ENCODE data around the gene CAPS.

CAPS gene

DNA sequence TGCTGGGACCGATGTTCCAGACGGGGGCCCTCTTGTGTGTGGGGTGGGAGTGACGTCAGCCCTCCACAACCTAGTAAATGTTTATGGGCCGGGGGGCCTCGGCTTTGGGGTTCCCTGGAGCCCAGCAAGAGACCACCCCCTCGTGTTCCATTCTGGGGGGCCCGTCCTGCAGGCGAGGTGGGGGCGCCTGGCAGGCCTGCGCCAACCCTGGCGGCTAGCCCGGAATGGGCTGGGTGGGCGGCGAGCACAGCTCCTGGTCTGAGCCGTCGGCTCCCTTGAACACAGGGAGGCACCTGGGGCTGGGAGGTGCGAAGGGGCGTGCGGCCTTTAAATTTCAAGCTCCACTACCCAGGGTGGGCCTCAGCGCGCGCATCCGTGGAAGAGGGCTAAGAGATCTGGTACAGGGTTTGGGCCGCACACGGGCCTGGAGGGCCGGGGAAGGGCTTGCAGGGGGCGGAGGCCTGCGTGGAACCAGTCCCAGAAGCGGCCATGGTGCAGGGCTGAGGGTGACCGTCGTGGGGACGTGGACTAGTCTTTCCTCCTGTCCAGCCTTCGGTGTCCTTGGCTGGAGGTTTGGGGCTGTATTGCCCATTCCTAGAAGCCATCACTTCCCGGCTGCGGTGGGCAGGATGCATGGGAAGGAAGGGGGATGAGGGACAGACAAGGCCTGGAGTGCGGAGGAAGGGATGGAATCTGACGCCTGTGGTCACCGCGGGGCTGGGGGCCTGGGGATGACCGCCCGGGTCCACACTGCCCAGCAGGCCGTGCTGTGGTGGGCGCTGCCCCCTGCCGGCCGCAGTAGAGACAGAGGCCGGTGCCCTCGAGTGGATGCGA is 21.9 kb upstream of the CAPS start:
- DNase-seq (ENCODE audit: low read depth), result no peak

DNA sequence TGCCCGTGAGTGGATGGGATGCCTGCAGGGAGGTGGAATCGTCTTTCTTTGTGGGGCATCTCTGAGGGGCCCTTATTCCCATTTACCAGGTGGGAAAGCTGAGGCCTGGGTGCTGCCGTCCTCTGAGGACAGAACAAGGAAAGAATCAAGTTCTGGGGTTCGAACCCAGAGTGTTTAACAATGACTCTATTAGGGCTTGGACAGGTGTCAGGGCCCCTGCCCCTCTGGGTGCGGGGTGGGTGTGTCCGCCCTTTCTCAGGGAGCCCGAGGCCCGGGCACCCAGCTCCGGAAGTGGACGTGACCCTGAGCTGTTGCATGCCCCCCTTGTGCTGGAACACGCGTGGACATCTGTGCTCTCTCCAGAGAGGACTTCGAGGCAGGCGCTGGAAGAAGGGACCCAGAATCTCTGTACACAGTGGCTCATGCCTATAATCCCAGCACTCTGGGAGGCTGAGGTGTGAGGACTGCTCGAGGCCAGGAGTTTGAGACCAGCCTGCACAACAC is 21.2 kb upstream of the CAPS start:
- DNase-seq (ENCODE audit: low read depth), result no peak

DNA sequence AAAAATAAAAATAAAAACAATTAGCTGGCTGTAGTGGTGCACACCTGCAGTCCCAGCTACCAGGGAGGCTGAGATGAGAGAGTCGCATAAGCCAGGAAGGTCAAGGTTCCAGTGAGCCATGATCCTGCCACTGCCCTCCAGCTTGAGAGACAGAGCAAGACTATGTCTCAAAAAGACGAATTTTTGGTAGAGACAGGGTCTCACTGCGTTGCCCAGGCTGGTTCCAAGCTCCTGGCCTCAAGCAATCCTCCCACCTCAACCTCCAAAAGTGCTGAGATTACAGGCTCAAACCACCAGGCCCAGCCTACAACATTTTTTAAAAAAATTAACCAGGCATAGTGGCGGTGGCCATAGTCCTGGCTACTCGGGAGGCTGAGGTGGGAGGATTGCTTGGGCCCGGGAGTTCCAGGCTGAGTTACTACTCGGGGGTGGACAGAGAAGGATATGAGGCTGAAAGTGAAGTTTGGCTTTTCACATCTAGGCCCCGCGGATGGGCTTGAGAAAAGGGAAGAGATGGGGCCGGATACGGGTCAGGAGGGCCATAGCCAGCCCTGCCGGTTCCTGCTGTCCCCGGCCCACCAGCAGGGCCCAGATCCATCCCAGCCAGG is 20.7 kb upstream of the CAPS start:
- DNase-seq (ENCODE audit: low read depth), result no peak

DNA sequence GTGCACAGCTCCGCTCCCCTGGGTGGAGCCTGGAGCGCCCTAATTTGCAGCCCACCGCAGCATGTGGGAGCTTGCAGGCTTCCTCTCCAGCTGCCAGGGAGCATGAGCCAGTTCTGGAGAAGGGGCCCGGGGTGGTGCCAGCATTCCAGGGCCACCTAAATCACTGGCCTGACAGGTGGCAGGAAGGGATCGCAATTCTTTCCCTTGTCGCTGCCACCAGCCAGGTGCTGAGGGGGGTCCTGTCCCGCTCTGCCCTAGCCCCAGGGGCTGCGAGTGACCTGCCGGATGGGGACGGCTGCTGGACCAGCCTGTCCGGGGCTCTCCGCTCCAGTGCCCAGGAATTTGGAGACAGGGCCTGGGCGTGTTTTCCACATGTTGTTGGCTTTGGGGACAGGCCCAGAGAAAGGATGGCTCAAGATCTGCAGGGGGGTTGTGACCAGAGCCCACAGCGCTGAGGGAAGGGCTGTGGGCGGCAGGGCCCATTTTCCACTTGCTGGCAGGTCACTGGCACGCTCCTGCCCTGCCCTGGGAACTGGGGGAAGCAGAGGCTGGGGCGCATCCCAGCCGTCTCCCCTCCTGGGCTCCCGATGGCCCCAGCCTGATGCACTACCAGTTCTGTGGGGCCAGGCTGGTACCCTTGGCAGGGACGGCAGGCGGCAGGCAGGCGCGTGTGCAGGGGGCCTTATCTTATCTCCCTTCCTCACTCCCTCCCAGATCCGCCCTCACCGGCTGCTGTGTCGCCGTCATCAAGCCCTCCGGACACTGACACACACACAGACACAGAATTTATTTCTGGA is 19.9 kb upstream of the CAPS start:
- DNase-seq (ENCODE audit: low read depth), result no peak

DNA sequence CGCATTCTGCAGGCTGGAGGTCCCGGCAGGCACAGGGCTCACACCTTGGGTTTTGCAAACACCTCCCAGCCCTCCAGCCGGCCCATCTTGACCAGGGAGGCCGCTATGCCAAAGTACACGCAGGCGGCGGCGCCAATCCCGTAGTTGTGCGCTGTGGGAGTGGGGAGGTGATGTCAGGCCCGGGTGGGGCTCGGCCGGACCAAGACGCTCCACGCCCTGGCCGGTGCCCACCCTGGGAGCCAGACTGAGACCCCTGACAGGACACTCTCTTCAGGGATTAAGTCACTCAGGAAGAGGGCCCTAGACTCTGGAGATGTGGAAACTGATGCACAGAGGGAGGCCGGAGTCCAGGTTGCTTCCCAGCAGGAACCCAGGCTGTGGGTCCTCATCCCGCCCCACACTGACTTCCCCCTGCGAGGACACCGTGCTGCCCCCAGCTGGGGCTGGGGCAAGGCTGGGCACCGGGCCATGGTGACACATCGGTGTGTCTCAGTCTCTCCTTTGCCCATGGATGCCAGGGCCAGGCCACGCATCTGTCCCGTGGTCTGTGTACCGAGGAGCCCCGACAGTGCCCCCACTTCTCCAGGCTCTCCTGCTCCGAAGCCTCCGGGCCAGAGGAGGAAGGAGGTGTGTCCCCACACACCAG is 19.2 kb upstream of the CAPS start:
- DNase-seq (ENCODE audit: low read depth), result no peak

DNA sequence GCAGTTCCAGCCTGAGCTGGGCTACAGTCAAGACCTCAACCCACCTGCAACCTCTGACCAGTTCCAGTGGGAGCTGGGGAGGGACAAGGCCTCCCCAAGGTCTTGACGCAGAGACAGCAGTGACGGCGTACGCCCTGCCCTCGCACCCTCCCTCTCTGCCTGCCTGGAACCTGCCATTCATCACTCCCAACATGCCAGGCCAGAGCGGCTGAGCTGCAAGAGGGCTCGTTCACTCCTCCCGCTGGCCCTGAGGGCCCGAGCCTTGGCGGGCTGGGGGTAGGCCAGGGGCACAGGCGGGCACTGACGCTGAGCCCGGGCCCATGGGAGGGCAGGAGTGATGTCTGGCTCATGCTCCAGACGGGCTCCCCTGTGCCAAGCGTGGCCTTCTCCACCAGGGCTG is 18.6 kb upstream of the CAPS start:
- DNase-seq (ENCODE audit: low read depth), result no peak

DNA sequence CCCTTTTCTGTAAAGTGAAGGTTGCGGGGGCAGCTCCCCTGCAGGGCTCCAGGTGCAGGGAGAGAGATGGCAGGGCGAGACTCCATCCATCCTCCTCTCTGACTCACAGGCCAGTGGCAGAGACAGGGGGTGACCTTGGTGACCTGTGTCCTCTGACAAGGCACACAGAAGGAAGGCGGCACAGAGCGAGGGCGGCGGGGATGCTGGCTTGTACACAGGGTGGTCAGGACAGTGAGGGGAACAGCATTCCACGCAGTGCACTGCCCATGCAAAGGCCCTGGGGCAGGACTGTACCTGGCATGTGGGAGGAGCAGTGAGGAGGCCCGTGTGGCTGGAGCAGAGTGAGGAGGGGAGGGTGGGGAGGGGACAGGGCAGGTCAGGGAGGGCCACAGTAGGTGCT is 18.2 kb upstream of the CAPS start:
- DNase-seq (ENCODE audit: low read depth), result no peak

DNA sequence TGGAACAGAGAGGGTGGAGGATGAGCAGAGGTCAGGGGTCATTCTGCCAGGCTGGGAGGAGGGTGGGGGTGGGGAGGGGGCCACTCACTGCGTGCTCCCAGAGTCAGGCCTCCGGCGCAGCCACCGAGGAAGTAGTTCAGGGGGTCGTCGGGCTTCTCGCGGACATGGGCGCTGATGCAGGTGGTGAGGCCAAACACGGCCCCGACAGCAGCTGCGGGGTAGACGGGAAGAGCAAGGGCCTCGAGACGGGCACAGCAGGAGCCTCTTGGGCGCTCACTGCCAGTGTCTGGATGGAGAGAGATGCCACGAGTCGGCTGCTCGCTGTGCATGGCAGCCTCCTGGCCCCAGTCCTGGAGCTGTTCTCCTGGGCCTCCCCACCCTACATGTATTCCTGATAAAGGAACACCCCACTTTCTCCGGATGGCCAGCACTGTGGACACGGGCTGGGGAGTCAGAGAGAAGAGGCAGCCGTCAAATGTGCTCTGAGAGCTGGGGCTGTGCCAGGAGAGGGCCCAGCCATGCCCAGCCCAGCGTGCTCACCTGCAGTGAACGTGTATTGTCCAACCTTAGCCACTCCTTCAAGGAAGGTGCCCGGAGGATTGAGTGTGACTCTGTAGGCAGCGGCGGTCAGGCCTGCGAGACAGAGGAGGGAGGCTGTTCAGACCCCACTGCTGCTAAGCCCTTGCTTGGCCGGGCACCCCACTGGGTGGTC is 17.5 kb upstream of the CAPS start:
- DNase-seq (ENCODE audit: low read depth), result no peak

DNA sequence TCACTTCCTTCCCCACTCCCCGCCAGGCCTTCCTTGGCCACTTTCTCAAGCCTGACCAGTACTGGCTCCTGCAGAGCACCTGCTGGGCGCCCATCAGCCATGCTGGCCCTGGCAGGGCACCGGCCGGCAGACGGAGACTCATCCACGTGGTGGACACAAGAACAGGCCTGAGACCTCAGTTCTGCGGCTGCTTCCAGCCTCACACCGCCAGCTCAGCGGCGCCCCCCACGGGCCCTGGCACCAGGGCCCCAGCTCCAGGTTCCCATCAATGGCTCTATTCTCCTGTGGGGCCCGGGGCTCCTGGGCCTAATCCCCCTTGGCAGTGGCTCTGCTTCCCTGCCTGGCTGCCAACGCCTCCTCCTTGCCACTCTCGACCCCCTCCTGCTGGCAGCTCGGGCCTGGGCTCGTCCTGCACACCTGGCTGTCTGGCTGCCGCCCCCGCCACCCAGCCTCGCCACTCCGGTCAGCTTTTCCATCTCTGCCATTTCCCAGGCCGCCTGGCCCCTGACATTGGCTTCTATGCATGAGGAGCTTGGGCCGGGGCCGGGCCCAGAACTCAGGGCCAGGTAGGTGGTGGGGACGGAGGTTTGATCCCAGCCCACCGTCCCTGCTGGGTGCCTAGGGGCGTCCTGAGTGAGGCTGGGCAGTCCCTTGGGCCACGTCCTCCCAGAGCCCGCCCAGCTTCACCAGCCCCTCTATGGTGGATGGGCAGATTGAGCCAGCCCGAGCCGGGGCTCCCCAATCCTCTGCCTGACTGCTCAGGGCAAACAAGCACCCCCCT is 16.7 kb upstream of the CAPS start:
- DNase-seq (ENCODE audit: low read depth), result no peak

DNA sequence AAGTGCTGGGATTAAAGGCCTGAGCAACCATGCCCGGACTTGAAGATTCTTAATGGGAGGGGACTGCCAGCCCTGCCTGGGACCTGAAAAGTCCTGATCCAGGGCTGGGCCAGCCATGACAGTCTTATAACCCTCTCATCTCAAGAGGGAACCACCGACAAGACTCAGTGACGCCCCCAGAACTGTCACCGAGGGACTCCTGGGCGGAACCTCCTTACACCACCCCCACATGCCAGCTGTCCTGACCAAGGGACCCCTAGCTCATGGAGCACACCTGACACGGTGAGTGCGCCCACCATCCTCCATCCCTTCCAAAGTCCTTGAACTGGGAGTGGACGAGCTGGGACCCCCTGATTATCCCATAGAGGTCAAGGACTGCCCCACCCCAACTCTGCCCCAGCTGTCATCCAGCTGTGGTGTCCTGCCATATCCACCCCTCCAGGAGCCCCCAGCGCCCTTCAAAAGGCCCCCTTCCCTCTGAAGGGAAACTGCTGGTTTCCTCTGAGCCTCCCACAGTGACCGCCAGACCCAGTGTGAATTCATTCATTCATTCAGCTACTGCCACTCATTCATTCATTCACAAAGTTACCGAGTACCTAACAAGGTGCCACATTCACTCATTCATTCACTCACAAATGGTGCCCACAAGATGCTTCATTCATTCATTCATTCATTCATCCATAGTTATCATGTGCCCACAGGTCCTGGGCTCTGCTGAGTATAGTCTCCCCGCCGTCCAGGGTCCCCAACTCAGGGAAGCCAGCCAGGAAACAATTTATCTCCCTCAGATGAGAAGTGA is 14.1 kb upstream of the CAPS start:
- no peak for DNase-seq (ENCODE audit: low read depth)

DNA sequence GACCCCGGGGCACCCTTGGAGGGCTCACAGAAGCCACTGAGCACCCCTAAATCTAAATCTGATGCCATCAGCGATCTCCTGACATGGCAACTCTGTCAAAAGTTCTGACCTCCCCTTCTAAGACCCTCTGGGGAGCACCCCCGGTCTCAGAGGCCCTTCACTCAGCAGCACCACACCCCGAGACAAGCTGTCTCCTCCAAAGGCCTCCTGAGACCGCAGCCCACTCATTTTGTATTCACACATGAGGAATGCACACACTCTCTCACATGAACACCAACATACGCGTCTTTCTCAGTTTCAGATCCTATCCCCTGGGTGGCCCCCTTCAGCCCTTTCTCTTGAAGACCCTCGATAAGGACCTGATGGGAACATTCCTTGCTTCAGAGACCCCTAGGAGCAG is 13.1 kb upstream of the CAPS start:
- no peak for DNase-seq (ENCODE audit: low read depth)

DNA sequence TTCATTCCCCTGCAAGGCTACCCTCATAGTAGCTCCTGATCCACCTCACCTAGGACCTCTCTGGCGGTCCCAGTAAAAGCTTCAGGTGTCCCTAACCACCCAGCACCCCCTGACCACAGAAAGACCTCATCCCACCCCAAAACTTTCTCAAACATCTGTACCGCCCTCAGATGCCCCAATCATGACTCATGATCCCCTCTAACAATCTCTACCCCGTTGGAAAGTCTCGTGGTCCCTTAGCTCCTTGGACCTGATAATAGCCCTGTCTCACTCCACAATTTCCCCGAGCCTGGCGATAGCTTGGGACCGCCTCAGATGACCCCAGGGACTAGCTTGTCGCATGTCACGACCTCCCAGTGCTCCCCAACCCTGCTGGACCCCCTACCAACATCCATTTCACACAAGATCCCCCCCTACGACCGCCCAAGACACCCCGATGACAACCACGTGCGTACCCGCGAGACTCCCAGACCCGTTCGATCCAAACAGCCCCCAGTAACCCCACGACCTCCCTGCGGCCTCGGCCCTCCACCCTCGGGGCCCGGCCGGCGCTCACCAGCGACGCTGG is 10.9 kb upstream of the CAPS start:
- no peak for DNase-seq (ENCODE audit: low read depth)

DNA sequence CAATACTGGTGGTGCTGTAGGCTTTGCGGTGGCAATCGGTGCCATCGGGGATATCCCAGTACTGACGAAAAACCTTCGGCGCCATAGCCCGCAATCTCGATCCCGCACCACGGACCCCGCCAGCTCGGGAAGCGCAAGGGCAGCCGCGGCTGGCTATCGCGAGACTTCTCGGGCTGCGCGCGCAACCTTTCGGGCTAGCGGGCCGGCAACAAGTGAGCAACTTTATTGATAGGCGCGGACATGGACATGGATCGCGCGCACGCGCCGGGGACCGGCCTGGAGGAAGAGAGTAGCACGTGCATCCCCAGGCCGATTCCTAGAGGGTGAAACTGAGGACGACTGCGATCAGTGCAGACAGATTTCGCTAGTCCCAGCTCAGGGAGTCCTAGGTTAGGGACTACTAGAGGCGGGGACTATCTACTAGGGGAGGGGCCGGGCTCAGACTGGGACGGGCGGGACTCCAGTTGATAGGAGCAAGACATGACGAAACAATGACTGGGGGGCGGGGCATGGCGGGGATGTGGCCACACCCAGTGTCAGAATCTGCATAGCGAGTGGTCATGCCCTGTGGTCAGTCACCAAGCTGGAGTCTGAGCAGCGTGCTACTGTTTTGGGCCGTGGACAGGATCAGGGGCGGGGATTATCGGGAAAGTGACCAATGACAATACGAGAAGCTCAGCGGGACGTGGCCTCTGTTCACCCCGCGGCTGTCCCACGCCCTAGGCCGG is 10.3 kb upstream of the CAPS start, which contains the start of gene NDUFA11:
Gene NDUFA11, minus strand, starts transcription at position 167 of the 728 bp plus-strand sequence. Its CDS starts 82 bp downstream, at position 85.
- peak; percentile 96 for DNase-seq (ENCODE audit: low read depth)

DNA sequence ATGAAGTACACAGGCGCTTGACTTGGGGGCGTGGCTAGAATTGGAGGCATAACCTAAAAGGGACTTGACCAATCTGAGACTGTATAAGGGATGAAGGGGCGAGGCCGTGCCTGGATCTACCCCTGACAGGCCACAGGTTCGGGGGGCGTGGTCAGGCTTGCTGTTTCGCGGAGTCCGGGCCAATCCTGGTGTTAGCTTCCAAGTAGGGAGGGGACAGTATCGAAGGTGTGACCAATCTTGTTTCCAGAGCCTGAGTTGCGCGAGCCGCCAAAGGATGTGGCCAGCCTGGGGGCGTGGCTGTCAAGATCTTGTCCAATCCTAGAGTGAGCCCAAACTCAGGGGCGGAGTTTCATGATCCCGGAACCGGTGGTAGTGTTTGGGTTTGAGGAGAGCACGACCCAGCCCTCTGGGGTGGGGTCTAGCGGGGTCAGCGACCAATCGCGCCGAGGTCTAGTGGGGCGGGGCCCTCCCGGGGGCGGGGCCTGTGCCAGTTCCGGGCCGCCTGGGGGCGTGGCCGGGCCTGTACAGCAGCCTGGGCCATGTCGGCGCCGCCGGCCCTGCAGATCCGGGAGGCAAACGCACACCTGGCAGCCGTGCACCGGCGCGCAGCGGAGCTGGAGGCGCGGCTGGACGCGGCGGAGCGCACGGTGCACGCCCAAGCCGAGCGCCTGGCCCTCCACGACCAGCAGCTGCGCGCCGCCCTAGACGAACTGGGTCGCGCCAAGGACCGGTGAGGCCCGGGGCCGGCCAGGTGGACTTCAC is 9.5 kb upstream of the CAPS start, which contains the start of gene VMAC:
Gene VMAC, plus strand, starts transcription at position 521 of the 762 bp plus-strand sequence. Its CDS starts 19 bp downstream, at position 540.
- peak; percentile 99 for DNase-seq (ENCODE audit: low read depth)

DNA sequence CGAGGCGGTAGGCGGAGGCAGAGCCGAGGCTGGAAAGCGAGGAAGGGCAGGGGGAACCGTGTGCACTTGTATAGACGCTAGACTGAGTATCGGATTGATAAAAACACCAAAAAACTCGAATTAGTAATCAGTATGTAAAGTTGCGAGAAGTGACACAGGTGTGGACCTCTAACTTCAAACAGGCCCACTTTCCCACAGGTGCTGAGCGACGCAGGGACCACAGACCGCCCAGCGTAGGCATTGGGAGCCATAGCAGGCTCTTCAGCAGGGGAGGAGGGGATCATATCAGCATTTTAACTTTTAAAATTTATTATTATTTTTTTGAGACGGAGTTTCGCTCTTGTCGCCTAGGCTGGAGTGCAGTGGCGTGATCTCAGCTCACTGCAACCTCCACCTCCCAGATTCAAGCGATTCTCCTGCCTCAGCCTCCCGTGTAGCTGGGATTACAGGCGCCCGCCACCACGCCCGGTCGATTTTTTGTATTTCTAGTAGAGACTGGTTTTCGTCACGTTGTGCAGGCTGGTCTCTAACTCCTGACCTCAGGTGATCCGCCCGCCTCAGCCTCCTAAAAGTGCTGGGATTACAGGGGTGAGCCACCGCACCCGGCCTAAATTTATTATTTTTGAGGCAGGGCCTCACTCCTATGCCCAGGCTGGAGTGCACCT is 8.8 kb upstream of the CAPS start:
- no peak for DNase-seq (ENCODE audit: low read depth)

DNA sequence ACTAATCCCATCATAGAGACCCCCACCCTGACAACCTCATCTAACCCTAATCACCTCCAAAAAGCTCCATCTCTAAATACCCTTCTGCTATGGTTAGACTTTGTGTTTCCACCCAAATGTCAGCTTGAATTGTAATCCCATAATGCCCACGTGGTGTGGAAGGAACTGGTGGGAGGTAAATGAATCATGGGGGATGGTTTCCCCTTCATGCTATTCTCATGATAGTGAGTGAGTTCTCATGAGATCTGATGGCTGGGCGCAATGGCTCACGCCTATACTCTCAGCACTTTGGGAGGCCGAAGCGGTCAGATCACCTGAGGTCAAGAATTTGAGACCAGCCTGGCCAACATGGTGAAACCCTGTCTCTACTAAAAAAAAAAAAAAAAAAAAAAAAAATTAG is 6.8 kb upstream of the CAPS start:
- no peak for DNase-seq (ENCODE audit: low read depth)

DNA sequence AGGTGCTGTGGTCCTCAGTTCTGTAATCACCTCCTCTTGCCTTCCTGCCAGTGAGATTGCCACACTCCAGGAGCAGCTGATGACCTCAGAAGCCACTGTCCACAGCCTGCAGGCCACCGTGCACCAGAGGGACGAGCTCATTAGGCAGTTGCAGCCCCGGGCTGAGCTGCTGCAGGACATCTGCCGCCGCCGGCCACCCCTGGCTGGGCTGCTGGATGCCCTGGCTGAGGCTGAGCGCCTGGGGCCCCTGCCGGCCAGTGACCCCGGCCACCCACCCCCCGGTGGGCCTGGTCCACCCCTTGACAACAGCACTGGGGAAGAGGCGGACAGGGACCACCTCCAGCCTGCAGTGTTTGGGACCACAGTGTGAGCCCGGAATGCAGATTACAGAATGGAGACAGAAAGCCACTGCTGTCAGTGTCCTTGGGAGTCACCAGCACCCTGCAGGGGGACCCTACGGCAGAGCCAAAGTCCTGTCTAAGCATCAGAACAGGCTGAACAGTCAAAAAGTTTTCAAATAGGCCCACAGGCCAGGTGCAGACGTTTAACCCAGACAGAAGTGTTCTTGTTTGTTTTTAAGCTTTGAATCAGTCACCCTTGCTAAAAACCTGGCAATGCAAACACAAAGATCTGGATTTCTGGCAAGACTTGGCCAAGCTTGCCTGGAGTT is 5.1 kb upstream of the CAPS start:
- DNase-seq (ENCODE audit: low read depth), result no peak

Data from stimulated activated CD8-positive, alpha-beta memory T cell treated with anti-CD3 and anti-CD28 coated beads, Interleukin-12 subunit alpha, Interleukin-12 subunit beta, amount 100 ng/mL, for 1 hour (primary cell).